ENCODE data around the gene TMEM119. TPM values are rescaled to one million over a fixed set of nuclear protein-coding genes. Genes with fewer than 3 reads are reported as not detected.
"Not testable (repeated sequence)": the region's sequence is repeated elsewhere in the genome, so short reads cannot be mapped to it uniquely, and the experiment has no call there.

Gene TMEM119
- total RNA-seq, 1 experiment from 2014 or later, result not detected

DNA sequence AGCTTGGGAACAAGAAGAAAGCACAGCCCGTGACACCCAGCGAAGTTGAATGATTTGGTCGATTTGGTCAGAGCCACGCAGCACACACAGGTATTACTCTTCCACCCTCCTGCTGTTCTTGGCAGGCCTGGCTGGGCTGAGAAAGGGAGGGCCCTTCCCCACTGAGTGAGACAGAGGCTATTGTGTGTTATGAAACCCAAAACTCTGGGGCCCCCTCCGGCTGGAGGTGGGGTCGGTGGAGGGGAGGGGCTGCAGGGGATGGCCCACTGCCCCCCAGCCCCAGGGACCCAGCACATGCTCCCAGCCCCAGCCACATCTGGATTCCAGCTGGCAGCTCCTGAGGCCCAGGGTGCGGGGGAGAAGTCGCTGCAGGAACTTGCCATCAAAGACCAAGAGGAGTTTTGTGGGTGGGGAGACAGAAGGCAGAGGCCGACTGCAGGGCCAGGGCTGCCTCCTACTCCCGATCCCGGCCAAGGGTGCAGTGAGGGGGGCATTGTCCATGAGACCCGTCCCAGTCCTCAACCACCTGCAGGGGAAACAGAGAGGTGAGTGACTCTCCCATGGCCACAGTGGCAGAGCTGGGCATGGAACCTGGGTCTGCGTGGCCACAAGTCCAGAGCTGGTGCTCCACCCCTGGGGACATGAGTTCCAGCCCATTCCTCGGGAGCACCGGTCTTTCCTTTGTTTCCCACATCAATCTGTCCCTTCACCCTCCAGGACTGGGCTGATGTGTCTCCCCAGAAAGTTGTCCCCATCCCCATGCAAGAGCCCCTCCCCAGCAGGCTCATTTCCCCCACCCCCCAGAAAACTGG is 8.7 kb downstream of the TMEM119 start:
- DNase-seq (ENCODE audit: extremely low read depth, low read depth), result no peak

DNA sequence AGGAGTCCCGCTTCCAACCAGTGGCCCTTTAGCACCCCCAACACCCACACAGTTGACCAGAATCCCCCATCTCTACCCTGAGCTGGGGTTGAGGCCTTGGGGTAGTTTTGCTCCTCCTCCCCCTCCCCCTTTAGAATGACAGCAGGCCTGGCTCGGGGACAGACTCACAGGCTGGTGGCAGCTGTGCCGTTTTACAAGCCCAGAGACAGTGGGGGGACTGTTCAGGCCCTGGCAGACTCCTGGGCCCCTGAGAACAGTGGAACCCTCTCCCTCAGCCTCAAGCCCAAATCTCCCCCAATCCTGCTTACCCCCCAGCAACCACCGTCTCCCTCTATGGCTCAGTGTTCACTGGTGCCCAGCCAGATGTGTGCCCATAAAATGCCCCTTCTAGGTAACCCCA is 10.1 kb downstream of the TMEM119 start:
- no peak for DNase-seq (ENCODE audit: extremely low read depth, low read depth)

DNA sequence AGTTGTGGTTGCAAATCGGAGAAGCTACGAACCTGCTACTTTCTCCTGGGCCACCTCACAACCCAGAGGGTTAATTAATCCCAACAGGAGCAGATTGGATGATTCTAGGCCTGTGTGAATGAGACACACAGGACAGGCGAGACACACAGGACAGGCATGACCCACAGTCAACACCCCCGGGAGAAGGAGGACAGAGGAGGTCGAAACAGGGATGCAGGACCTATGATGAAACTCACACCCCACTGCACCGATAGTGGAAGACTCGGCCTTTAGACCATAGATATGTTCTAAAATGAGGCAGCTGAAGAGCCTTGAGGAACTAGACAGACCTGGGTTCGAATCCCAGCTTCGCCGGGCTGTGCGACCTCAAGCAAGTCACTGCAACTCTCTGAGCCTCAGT is 11.6 kb downstream of the TMEM119 start:
- no peak for DNase-seq (ENCODE audit: extremely low read depth, low read depth)

DNA sequence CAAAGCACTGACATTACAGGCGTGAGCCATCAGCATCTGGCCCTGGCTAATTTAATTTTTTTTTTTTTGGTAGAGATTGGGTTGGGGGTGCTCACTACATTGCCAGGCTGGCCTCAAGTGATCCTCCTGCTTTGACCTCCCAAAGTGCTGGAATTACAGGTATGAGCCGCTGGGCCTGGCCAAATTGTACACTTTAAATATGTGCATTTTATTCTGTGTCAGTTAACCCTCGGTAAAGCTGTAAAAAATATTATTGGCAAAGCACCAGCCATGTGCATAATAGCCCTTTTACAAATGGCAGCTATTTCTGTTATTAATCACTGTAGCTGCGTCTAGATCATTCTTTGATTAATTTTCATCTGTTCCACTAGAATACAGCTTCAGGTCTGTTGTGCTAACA is 12.0 kb downstream of the TMEM119 start:
- no peak for DNase-seq (ENCODE audit: extremely low read depth, low read depth)

DNA sequence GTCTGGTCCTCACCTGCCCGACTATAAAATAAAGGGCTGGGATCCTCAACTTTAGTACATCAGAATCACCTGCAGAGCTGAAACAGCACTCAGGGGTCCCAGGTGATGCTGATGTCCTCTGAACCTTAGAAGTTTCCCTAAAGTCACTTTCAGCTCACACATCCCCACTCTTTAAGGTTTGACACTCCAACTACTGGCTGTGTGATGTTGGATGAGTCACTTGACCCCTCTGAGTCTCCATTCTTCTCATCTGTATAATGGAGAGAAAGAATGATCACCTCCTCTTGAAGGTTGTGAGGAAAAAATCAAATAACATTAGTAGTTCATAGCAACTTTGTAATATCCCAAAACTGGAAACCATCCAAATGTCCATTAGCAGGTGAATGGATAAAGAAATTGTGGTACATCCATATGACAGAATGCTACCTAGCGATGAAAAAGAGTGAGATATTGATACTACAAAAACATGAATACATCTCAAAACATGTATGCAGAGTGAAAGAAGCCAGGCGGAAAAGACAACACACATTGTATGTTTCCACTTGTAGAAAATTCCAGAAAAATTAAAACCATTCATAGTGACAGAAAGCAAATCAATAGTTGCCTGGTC is 13.3 kb downstream of the TMEM119 start:
- no peak for DNase-seq (ENCODE audit: extremely low read depth, low read depth)

DNA sequence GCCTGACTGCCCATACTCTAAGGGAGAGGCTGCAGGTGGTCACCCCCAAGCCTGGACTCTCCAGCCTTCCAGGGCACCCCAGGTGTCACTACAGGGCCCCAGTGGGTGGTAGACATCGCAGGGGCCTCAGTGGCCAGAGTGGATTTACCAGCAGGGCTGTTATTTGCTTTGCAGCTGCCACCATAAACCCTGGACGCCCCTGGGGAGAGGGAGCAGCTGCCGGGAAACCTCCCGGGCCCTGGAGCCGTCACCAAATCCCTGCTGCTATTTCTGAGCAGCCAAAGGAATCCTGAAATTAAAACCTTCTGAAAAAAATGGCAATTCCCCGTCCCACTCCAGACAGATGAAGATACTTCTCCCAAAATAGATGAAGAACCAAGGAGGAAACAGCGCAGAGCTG is 13.9 kb downstream of the TMEM119 start:
- no peak for DNase-seq (ENCODE audit: extremely low read depth, low read depth)

DNA sequence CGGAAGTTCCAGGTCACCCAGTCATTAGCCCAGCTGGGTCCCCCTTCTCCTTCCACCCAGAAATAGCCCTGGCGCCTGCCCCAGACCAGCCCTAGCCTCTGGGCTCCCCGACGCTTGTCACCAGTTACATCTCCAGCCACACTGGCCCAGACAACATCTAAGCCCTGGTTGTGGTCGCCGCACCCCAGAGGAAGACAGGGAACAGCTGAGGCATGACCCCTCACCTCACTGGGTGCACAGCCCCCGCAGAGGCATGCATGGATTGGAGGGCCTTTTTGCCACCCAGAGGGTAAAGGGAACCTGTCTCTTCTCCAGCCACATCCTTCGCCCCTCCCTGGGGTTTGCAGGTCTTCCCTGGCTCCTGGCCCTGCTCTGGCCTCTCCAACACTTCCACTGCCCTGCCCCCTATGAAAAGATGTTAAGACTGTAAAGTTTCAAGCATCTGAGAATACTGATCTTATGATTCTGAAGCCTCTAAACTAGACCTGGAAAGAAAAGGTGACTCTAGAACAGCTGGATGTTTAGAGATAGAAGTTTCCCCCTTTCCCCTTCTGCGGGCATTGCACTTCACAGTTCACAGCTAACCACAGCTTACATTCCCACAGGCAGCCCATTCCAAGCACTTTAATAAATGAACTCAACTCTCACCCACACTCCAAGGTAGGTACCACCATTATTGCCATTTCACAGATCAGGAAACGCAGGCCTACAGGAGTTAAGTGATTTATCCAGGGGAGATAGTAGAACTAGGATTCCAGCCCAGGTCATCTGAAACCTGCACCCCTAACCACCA is 14.7 kb downstream of the TMEM119 start:
- no peak for DNase-seq (ENCODE audit: extremely low read depth, low read depth)

DNA sequence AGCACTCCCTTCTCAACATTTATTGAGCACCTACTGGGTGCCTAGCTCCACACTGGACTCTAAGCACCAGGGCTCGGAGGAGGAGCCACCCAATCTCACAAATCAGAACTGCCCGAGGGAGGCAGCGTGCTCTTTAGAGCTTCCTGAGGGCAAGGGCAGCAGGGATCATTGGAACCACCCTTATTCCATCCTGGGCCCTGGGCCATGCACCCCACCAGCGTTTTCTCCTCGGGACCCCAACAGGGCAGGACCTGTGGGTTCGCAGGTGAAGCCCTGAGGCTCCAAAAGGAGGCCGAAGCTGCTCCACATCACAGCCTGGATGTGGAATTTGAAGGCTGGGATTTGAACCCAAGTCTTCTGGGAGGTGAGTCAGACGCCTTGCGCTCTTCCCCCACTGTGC is 15.4 kb downstream of the TMEM119 start:
- no peak for DNase-seq (ENCODE audit: extremely low read depth, low read depth)

DNA sequence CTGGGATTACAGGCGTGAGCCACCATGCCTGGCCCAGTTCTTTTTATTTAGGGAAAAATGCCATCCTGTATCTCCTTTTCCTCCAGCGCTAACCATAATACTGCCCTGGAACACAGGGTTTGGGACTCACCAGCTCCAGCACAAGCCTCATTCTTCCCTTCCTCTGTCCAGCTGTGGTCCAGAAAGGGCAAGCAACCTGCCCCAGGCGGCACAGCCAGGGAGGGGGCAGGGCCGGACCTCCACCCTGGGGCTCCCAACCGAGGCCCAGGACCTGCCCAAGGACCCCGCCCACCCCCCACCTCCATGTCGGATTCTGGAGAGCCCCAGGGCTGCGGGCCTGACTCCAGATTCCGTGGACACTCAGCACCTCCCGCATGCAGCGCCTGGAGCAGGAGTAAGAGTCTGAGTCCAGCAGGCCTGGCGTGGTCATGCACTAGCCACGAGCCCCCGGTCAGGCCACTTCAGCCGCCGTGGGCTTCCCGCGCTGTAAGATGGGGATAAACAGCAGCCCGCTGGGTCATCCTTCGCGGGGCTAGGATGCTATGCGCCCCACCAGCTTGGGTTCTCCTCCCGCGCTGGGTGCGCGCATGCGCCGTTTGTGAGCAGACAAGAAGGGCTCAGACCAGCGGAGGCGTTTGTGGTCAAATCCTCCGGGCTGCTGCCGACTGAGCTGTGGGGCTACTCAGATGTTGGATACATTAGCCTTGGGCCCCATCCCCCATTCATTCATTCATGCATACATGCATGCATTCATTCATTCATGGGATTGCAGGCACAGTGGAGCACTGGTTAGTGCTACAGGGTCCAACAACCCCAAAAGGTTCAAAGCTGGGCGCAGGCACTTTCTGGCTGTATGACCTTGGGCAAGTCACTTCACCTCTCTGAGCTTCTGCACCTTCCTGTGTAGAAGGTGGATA is 16.3 kb downstream of the TMEM119 start:
- no peak for DNase-seq (ENCODE audit: extremely low read depth, low read depth)

DNA sequence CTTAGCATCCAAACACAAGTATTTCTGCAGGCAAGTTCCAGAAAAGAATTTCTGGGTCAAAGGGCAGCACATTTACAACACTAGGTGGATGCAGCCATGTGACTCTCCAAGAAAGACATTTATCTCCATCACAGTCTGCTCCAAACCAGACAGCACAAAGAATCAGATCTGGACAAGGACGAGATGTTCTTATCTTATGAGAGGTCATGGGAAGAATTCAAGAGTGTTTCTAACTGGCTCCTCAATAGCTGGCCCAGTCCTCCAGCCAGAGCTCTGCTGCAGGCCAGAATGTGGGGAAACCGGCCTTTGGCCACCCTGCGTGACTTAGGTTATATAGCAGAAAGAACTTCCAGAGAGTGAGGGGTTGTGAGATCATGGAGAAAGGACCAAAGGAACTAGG is 17.4 kb downstream of the TMEM119 start:
- no peak for DNase-seq (ENCODE audit: extremely low read depth, low read depth)

DNA sequence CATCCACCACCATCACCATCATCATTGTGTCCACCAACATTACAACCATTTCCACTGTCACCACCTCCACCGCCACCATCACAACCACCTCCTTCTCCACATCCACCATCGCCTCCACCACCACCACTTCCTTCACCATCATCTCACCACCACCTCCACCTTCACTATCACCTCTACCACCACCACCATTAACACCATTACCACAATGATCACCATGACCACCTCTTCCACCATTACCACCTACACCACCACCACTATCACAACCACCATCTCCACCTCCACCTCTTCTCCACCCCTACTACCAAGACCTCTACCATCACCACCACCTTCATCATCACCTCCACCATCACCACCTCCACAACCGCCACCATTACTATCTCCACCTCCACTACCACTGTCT is 19.1 kb downstream of the TMEM119 start:
- DNase-seq (ENCODE audit: extremely low read depth, low read depth), result no peak

DNA sequence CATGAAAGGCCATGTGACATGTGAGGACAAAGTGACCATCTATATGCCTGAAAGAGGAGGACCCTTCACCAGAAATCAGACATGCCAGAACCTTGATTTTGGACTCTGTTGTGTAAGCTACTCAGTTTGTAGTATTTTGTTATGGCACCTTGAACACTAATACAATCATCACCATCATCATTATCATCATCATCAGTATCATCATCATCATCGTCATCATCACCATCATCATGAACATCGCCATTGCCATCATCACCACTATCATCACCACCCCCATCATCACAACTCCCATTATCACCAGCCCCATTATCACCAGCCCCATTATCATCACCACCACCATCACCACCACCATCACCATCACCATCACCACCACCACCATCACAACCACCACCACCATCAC is 19.6 kb downstream of the TMEM119 start:
- no peak for DNase-seq (ENCODE audit: extremely low read depth, low read depth)

DNA sequence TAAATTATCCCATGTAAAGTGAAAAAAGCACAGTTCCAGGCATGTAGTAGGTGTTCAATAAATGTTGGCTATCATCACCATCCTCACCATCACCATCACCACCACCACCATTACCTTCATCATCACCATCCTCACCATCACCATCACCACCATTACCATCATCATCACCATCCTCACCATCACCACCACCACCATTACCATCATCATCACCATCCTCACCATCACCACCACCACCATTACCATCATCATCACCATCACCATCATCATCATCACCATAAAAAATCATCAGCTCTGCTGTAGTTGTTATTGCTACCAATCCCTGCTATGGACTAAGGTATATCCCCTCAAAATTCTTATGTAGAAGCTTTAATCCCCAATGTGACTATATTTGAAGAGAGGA is 20.4 kb downstream of the TMEM119 start:
- no peak for DNase-seq (ENCODE audit: extremely low read depth, low read depth)

DNA sequence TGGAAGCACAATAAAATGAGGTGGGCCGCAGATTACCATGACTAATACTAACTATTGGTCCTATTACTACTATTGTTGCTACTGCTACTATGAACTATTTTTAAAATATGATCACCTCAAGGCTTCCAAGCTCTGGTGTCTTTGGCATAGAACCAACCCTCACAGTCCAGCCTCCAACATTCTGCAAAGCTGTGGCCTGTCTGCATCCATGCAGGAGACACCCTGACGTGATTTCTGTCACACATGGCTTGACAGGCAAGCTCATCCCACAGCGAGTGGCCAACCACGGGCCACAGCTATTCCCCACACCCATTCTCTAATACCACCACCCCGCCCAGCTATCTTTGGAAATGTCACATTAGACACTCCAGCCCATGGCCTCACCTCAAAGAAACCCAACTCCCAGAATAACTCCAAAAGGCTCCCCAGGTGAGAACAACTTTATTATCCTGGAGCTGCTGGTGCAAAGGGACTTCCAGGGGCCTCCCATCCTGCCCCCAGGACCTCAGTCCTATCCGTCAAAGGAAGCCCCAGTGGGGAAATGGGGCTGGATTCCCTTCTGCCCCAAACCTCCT is 21.1 kb downstream of the TMEM119 start:
- DNase-seq (ENCODE audit: extremely low read depth, low read depth), result no peak

DNA sequence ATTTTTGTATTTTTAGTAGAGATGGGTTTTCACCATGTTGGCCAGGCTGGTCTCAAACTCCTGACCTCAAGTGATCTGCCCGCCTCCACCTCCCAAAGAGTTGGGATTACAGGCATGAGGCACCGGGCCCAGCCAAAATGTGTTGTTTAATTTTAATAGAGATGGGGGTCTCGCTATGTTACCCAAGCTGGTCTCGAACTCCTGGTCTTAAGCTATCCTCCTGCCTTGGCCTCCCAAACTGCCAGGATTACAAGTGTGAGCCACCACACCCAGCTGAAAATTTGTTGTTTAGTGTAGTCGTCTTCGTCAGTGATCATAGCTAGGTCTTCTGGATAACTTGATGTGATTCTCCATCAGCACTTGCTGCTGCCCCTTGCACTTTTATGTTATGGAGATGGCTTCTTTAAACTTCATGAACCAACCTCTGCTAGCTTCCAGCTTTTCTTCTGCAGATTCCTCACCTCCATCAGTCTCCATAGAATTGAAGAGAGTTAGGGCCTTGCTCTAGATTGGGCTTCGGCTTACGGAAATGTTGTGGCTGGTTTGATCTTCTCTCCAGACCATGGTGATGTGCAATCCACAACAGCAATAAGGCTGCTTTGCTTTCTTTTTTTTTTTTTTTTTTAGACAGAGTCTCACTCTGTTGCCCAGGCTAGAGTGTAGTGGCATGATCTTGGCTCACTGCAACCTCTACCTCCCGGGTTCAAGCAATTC is 22.5 kb downstream of the TMEM119 start:
- DNase-seq (ENCODE audit: extremely low read depth, low read depth), result no peak

DNA sequence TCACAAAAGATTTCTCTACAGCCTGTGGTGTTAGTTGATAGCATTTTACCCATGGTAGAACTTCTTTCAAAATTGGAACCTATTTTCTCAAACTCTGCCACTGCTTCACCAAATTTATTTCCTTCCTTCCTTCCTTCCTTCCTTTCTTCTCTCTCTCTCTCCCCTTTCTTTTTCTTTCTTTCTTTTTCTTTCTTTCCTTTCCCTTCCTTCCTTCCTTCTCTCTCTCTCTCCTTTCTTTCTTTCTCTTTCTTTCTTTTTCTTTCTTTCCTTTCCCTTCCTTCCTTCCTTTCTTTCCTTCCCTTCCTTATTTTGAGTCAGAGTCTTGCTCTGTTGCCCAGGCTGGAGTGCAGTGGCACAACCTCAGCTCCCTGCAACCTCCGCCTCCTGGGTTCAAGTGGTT is 23.6 kb downstream of the TMEM119 start:
- DNase-seq (ENCODE audit: extremely low read depth, low read depth), result not testable (repeated sequence)

DNA sequence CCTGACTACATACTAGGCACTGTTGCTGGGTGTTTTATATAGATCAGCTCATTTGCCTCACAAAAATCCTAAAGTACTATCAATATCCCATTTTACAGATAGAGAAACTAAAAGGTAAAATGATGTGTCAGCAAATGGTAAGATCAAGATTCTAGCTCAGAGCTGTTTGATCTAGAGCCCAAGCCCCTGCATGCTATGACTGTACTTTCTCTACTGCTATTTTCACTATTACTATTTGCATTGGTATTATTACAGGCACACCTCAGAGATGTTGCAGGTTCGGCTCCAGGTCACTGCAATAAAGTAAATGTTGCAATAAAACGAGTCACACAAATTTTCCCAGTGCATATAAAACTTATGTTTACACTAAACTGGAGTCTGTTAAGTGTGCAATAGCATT is 24.6 kb downstream of the TMEM119 start:
- no peak for DNase-seq (ENCODE audit: extremely low read depth, low read depth)

DNA sequence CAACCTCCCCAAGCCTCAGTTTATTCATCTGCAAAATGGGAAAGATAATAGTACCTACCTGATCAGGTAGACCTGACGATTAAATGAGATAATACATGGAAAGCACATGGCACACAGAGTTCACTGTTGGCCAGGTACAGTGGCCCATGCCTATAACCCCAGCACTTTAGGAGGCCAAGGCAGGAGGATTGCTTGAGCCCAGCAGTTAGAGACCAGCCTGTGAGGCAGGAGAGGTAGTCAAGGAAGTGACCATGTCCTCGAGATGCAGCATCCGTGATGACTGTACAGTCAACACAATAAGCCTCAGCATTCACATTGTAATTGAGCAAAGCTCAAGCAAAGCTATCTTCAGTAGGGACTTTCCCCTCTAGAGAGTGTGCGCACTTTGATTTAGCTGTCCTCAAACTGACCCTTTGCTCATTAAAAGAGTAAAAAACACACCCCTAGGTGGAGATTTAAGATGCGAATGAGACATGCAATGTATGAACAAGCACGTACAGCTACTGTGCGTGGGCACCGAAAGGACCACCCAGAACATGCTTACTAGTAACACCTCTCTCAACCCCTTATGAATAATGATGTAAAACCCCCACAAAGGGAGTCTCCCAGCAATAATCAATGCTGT is 25.6 kb downstream of the TMEM119 start:
- DNase-seq (ENCODE audit: extremely low read depth, low read depth), result no peak

DNA sequence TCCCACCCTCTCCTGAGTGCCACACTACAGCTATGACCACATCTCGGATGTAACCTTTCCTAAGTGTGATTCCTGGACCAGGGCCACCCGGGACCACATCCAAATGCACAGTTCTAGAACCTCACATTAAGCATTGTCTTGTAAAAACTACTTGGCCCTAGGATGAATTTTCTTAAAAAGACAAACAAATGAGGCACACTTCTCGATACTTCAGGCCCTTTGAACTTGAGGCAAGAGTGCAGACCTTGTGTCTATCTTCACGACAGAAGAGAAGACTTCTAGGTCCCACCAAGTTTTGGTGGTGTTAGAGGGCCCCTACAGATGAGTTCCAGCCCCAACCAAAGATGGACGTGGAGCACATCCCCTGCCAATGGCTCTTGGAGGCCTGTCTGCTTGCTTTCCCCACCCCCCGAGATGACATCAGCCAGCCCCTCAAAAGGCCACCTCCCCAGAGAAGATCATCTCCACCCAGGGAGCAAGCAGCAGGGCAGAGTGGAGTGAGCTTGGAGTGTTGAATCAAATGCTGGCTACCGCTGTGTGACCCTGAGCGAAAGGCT is 26.2 kb downstream of the TMEM119 start:
- no peak for DNase-seq (ENCODE audit: extremely low read depth, low read depth)

Measured in NCI-H460 (cell line).